GM18499 (cell line): ENCODE data around the gene ANKRD11.
"Not testable (repeated sequence)": the region's sequence is repeated elsewhere in the genome, so short reads cannot be mapped to it uniquely, and the experiment has no call there.

Source experiments
- ATAC-seq: cut with Tn5 transposase; IDR thresholded peaks from one replicate; pipeline ENCODE4 v1.9.1; 2021; ENCODE audit warnings: moderate number of reproducible peaks; ENCODE audit not compliant: insufficient read depth, unreplicated experiment

ANKRD11 gene

GRCh38 chr16:89308391-89309333 lies 181.7 kb downstream of the ANKRD11 start:
- no peak for ATAC-seq

DNA sequence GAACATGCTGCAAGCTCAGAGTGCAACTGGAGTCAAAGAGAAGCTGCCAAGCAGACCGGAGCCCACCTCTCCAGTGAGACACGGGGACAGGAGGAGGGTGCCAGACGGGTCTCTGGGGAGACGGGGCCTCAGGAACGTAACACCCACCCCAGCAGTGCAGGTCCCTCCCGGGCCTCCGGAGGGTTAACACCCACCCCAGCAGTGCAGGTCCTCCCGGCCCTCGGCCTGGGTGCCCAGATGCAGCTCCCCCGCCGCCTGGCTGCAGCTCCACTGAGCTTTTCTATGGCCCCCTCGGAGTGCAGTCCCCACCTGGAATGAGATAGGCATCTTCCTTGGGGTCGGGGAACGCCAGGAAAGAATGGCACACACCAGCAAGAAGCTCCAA lies 182.9 kb downstream of the ANKRD11 start:
- ATAC-seq: no peak

- not testable (repeated sequence) for ATAC-seq
Observed at GRCh38 chr16:89306457-89307420, 183.6 kb downstream of the ANKRD11 start.

DNA sequence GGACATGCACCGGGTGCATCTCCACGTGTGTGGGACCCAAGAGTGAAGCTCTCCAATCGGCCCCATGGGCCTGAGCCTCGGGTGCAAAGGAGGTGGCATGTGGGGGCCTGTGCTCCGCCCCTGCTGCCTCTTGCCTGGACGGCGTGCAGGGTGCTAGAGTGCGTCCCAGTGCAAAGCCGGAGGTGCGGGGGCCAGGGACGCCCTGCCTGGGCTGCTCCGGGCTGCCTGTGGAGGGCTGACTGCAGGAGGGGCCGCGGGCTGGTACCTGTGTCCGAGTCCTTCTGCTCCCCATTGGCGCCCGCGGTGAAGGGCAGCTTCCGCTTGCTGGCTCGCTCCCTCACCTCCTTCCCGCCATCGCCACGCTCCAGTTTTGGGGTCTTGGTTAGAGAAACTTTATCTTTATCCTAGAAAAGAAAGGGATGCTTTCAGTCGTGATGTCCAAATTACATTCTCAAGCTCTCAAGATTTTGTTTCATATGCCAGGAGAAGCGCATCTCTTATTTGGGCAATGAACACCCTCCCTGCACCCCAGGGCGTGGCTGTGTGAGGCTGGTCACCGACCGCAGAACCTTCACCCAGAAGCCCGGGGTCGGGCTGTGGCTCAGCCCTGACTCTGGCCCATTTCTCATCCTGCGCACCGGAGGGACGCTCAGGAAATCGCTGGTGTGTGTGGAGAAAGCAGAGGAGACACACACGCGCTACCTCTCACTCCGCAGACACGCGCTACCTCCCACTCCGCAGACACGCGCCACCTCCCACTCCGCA lies 185.2 kb downstream of the ANKRD11 start:
- ATAC-seq: no peak

- ATAC-seq: no peak
Observed at GRCh38 chr16:89304181-89304851, 186.0 kb downstream of the ANKRD11 start.

DNA sequence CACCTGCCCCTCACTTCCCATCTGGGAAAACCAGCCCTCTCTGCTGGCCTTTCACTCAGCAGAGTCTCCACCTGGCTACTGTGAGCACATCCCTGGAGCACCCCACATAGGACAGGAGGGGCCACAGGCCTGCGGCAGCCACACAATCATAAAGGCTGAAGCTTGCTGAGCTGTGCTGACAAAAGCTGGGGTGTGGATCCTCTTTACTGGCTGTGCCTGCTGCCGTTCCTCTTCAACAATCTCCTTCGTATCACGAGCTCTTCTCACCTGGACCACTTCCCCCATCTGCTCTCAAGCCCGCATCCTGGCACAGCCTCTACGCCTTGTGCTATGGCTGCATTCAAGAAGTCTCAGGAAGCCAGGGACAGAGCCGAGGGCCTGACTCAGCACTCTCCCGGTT lies 186.7 kb downstream of the ANKRD11 start:
- no peak for ATAC-seq

DNA sequence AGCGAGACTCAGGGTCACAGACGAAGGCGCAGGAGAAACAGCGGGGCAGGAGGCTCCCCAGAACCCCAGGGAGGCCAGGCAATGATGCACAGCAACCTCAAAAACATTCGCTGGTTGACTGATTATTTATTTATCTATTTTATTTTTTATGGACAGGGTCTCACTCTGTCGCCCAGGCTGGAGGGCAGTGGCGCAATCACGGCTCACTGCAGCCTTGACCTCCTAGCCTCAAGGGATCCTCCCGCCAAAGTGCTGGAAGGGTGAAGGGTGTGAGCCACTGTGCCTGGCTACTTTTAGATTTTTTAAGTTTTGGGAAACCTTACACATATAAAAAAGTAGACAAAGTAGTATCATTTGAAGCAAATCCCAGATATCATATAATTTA lies 189.4 kb downstream of the ANKRD11 start:
- no peak for ATAC-seq

DNA sequence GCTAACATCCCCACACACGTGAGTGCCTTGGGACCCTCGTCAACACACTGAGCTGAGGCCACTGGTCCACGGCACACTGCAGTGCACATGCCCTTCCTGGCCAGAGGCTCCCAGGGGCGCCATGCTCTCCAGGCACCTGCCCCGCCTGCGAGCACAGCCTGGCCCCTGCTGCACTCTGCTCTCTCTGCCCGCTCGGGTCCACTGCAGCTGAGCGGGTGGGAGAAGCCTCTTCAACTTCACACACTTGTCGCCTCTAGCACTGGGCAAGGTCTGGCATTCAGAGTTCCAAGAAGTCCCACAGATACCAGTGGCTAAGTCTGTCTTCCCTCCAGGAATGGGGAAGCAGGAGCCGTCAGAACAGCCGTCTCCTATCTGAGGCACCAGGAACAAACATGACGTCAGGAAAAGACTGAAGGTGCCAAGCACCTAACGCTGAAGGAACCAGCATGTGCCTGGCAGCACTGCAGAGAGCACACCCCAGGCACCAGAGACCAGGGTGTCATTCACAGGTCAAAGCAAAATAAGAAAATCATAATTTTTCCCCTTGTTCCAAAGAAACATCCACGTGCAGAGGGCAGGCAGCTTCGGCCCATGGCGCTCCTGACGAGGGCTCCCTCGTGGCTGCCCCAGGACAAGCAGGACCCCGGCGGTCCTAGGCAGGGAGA lies 189.9 kb downstream of the ANKRD11 start:
- no peak for ATAC-seq

DNA sequence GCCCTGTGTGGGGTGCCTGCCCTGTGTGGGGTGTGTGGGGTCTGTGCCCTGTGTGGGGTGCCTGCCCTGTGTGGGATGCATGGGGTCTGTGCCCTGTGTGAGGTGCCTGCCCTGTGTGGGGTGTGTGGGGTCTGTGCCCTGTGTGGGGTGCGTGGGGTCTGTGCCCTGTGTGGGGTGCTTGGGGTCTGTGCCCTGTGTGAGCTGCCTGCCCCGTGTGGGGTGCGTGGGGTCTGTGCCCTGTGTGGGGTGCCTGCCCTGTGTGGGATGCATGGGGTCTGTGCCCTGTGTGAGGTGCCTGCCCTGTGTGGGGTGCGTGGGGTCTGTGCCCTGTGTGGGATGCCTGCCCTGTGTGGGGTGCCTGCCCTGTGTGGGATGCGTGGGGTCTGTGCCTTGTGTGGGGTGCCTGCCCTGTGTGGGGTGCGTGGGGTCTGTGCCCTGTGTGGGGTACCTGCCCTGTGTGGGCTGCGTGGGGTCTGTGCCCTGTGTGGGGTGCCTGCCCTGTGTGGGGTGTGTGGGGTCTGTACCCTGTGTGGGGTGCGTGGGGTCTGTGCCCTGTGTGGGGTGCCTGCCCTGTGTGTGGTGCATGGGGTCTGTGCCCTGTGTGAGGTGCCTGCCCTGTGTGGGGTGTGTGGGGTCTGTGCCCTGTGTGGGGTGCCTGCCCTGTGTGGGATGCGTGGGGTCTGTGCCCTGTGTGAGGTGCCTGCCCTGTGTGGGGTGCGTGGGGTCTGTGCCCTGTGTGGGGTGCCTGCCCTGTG lies 190.8 kb downstream of the ANKRD11 start:
- ATAC-seq: not testable (repeated sequence)

DNA sequence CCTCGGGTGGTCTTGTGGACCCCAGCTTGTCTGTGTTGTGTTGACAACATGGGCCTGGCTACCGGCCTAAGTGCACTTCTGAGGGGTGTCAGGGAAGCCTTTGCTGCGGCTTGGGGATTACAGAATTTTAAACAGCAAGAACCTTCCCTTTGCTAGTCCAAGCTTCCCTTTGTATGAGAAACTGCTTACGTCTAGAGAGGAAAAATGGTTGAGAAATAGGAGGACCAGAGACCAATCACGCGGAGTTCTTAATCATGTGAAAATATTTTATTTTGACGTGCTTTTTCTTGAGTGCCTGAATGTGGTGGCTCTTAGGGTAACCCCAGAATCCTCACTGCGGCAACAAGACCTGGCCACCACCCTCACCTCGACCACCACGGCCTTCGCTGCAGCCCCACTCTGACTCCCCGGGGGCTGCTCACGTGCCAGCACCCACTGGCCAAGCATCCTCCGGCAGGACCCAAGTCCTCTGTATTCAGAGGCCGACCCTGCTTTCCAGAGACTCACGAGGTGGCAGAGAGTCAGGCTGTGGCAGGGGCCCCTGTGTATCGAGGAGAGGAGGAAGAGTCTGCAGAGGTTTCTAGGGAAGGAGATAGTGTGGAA lies 191.6 kb downstream of the ANKRD11 start:
- ATAC-seq: no peak

DNA sequence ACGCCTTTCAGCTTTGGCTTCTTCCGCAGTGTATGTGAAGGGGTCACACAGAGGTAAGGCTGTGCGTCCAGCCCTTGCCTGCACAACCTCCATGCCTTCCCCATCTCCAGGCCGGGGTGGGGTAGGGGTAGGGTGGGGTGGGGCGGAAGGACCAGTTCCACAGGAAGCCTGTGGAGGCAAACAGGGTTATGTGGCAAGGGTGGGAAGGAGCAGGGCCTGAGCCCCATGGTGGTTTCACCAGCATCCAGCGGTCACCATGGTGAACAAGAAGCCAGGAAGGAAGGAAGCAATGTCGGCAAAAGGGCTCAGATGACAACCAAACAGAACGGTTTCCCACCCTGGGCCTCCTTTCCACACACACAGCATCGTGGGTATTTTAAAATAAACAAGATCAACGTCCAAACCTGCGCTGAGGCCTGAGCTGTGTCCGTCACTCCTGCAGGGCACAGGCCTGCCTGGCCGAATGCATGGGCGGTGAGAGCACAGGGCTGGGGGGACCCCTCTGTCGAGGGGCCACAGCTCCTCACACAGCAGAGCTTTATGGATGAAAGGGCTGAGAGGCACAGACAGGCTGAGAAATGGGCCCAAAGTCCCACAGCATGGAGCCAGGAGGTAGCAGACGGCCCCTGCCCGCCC lies 192.3 kb downstream of the ANKRD11 start:
- no peak for ATAC-seq

DNA sequence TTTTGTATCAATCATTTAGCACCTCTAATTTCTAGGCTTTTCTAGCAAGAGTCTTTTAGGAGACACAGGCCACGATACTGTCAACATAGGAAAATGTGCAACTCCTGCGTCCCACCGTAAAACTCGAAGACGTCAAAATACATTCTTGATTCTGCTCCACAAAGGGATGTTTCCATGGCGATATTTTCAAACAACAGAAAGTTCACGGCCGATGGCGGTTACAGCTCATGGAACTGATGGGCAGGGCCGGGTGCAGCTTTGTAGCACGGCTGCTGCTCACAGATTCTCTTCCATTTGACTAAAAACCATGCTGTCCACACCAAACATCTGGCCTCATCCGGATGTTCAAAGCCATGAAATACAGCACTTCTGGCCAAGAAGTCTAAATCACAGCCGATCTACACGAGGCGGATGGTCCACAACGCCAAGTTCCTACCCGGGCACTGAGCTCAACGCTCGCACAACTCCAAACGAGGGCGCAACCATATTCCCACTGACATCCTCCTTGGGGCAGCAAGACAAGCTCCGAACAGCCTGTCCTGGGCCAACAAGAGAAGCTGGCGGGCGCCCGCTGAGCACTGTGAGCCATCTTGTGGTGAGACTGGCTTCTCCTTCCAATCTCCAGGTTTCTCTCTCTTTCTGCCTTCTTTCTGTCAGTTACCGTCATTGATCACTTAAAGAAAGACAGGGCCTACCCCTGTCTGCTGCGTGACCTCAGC lies 193.0 kb downstream of the ANKRD11 start:
- no peak for ATAC-seq

DNA sequence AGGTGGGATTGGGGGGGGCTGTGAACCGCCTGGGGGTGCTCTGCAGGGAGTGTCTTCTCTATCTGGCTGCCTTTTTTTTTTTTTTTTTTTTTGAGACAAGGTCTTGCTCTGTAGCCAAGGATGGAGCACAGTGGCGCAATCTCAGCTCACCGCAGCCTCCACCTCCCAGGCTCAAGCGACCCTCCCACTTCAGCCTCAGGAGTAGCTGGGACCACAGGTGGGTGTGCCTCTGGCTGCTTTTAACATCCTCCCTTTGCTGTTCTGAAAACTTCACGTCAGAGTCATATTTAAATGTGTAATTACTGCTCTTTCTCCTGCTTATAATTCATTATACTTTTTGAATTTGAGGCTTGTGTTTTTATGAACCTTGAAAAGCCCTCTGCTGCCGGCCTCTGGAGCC lies 194.4 kb downstream of the ANKRD11 start:
- ATAC-seq: no peak

GRCh38 chr16:89295071-89295900 lies 195.1 kb downstream of the ANKRD11 start:
- ATAC-seq: no peak

- ATAC-seq: no peak
Observed at GRCh38 chr16:89294486-89294885, 195.9 kb downstream of the ANKRD11 start.
